DMS79 treated with DMSO at 0.1 percent for 48 hours (cell line): ENCODE measurements around the gene RFC4.
"Not testable (repeated sequence)": the region's sequence is repeated elsewhere in the genome, so short reads cannot be mapped to it uniquely, and the experiment has no call there.

Experiments
- DNase-seq: peaks from one replicate; lab custom pipeline; 2025; lab: John Stamatoyannopoulos, UW

The RFC4 gene

GRCh38 chr3:186806089-186807055, at the start of gene RFC4:
TSS of gene RFC4 (minus strand) at chr3:186806482. CDS start at chr3:186804713, 1,769 bp downstream.
- DNase-seq: peak; percentile 83

- DNase-seq: no peak
Measured at GRCh38 chr3:186854954-186855353, 48.7 kb upstream of the RFC4 start.

GRCh38 chr3:186854146-186854545, 47.9 kb upstream of the RFC4 start:
- no peak for DNase-seq

- no peak for DNase-seq
Measured at GRCh38 chr3:186852994-186853393, 46.7 kb upstream of the RFC4 start.

- DNase-seq: not testable (repeated sequence)
Measured at GRCh38 chr3:186851835-186852234, 45.6 kb upstream of the RFC4 start.

GRCh38 chr3:186849374-186849975, 43.2 kb upstream of the RFC4 start:
- peak; percentile 35 for DNase-seq

GRCh38 chr3:186847437-186847836, 41.2 kb upstream of the RFC4 start:
- DNase-seq: no peak

GRCh38 chr3:186845756-186846155, 39.5 kb upstream of the RFC4 start:
- DNase-seq: no peak

GRCh38 chr3:186844908-186845307, 38.6 kb upstream of the RFC4 start:
- no peak for DNase-seq

GRCh38 chr3:186843039-186843432, 36.8 kb upstream of the RFC4 start:
- DNase-seq: no peak

GRCh38 chr3:186842426-186843038, 36.2 kb upstream of the RFC4 start, which contains the start of gene ADIPOQ:
TSS of gene ADIPOQ (plus strand) at chr3:186842710. CDS start at chr3:186853059, 10,349 bp downstream.
- no peak for DNase-seq

- DNase-seq: no peak
Measured at GRCh38 chr3:186841620-186842019, 35.3 kb upstream of the RFC4 start.

- no peak for DNase-seq
Measured at GRCh38 chr3:186839874-186840641, 33.8 kb upstream of the RFC4 start.

GRCh38 chr3:186832276-186832675, 26.0 kb upstream of the RFC4 start:
- no peak for DNase-seq

- DNase-seq: no peak
Measured at GRCh38 chr3:186831798-186832197, 25.5 kb upstream of the RFC4 start.

GRCh38 chr3:186828340-186828739, 22.1 kb upstream of the RFC4 start:
- DNase-seq: no peak

GRCh38 chr3:186826976-186827857, 20.9 kb upstream of the RFC4 start:
- peak; percentile 74 for DNase-seq

GRCh38 chr3:186826410-186826975, 20.2 kb upstream of the RFC4 start:
- DNase-seq: no peak

GRCh38 chr3:186825872-186826409, 19.7 kb upstream of the RFC4 start:
- no peak for DNase-seq

GRCh38 chr3:186825294-186825821, 19.1 kb upstream of the RFC4 start:
- DNase-seq: peak; percentile 26
